Activated gamma-delta T cell (primary cell): ENCODE data around the gene CCAR1.
A peak's percentile ranks its signal among the peaks of the same experiment; 100 is the strongest.
"Not testable (repeated sequence)": the region's sequence is repeated elsewhere in the genome, so short reads cannot be mapped to it uniquely, and the experiment has no call there.

Experiments used
- DNase-seq: peaks from one replicate; lab custom pipeline; 2025; lab: John Stamatoyannopoulos, UW

Gene CCAR1

GRCh38 chr10:68827592-68827959, 106.5 kb downstream of the CCAR1 start:
- not testable (repeated sequence) for DNase-seq

GRCh38 chr10:68828083-68828601, 107.1 kb downstream of the CCAR1 start:
- peak; percentile 10 for DNase-seq

GRCh38 chr10:68828833-68829232, 107.8 kb downstream of the CCAR1 start:
- DNase-seq: no peak

- no peak for DNase-seq
Measured at GRCh38 chr10:68829521-68829920, 108.5 kb downstream of the CCAR1 start.

GRCh38 chr10:68829952-68830351, 108.9 kb downstream of the CCAR1 start:
- DNase-seq: no peak

GRCh38 chr10:68831961-68832455, 111.0 kb downstream of the CCAR1 start:
- DNase-seq: no peak

- no peak for DNase-seq
Measured at GRCh38 chr10:68832601-68833000, 111.6 kb downstream of the CCAR1 start.

GRCh38 chr10:68837626-68838322, 116.7 kb downstream of the CCAR1 start:
- DNase-seq: no peak

GRCh38 chr10:68840650-68841049, 119.6 kb downstream of the CCAR1 start:
- not testable (repeated sequence) for DNase-seq
